Heart left ventricle (tissue), 16 donors: ENCODE data around the gene ACOT13. TPM values are rescaled to one million over a fixed set of nuclear protein-coding genes. Genes with fewer than 3 reads are reported as not detected.
"Not testable (repeated sequence)": the region's sequence is repeated elsewhere in the genome, so short reads cannot be mapped to it uniquely, and the experiment has no call there.

Experiments
- ATAC-seq, 4 donors: fragments of 200-7000 bp; cut with Tn5 transposase; one replicate each; pipeline ENCODE4 v1.9.1; 2020 to 2022; ENCODE audit warnings: moderate library complexity in 4 of 4, mild to moderate bottlenecking in 3 of 4, moderate number of reproducible peaks in 1 of 4
- DNase-seq, 5 donors: peaks; one replicate each; pipeline ENCODE4 v3.0.0-alpha.2; 2020
- H3K27ac ChIP-seq, 12 donors: fragments of 200-600 bp; sonication (generic) in 4 of 12; one replicate each; pipeline versions ENCODE4 v1.5.0 to v1.8.0; 2016 to 2022; ENCODE audit warnings: mild to moderate bottlenecking in 2 of 12
- H3K27me3 ChIP-seq, 9 donors: fragments of 200-600 bp; sonication (generic) in 2 of 9; one replicate each; pipeline versions ENCODE4 v1.5.1 to v1.8.0; 2016 to 2022; ENCODE audit warnings: mild to moderate bottlenecking in 3 of 9
- H3K36me3 ChIP-seq, 9 donors: fragments of 200-600 bp; sonication (generic) in 2 of 9; one replicate each; pipeline versions ENCODE4 v1.5.0 to v1.8.0; 2018 to 2022; ENCODE audit warnings: mild to moderate bottlenecking in 2 of 9
- H3K4me1 ChIP-seq, 12 donors: fragments of 200-600 bp; sonication (generic) in 4 of 12; one replicate each; pipeline versions ENCODE4 v1.5.0 to v1.8.0; 2016 to 2022; ENCODE audit warnings: mild to moderate bottlenecking in 3 of 12
- H3K4me3 ChIP-seq, 12 donors: fragments of 200-600 bp; sonication (generic) in 4 of 12; one replicate each; pipeline versions ENCODE4 v1.5.0 to v1.8.0; 2017 to 2022; ENCODE audit warnings: mild to moderate bottlenecking in 9 of 12, moderate library complexity in 4 of 12
- H3K9me3 ChIP-seq, 12 donors: fragments of 200-600 bp; sonication (generic) in 4 of 12; one replicate each; pipeline versions ENCODE4 v1.5.0 to v1.8.0; 2016 to 2022; ENCODE audit warnings: mild to moderate bottlenecking in 1 of 12
- POLR2A ChIP-seq, 2 donors: fragments of 450-650 bp; IDR thresholded peaks; one replicate each; pipeline ENCODE4 v1.6.1; 2017; ENCODE audit warnings: antibody characterized with exemption in 2 of 2, mild to moderate bottlenecking in 2 of 2, moderate library complexity in 2 of 2
- WGBS, 4 donors: extraction: QIAGEN DNeasy Blood & Tissue Kit in 2 of 4; methylation state at CpG; one replicate each; pipeline versions ENCODE4 v1.1.5 to v1.1.7; 2013 to 2018; 5-methylcytosine and 5-hydroxymethylcytosine counted together
- intact Hi-C, 10 donors: fragments of 100-400 bp; cut with DNase I; formaldehyde crosslinking; loops; one replicate each; pipeline versions ENCODE4 v1.11.1 to v1.14.2; 2022
- polyA plus RNA-seq, 2 donors: library from polyadenylated mRNA; stranded (reverse); fragments of 200-250 nt; gene quantifications; one replicate each; pipeline ENCODE4 v1.2.3, GENCODE V29; 2013
- total RNA-seq, 9 donors: library from RNA; depleted of rRNA in 2 of 9; stranded (reverse); fragments of >200 nt in 2 of 9; fragmentation: NEBNext Ultra II Directional in 3 of 9; extraction: Animal tissue kit (Norgen Biotek cat#: 25700) in 3 of 9; gene quantifications; one replicate each; pipeline versions ENCODE4 v1.1.0 to v1.2.4, GENCODE V29; 2016 to 2023
- TF ChIP-seq, protein P1 (sequence below), 12 donors: fragments of 200-600 bp; sonication (generic) in 4 of 12; IDR thresholded peaks; one replicate each; pipeline versions ENCODE4 v1.5.0 to v1.8.0; 2018 to 2022; ENCODE audit warnings: antibody characterized with exemption in 12 of 12, mild to moderate bottlenecking in 5 of 12
- donor health status: ischemic (EF 13 %, LVEDD 7.1; RV severe dilation, severe dysfunction).
- donor health status: healthy with polysubstance abuse.
- donor health status: DM: no; HTN: yes; CAD: no.
- donor health status: DM: no; HTN: no; CAD: no.
- donor health status: ischemic (EF 25% LVEDD 6.9; RV normal size, moderate dysfunction).
- donor health status: ischemic (EF 25% LVEDD 5.7; RV mildly dilated, moderate dysfunction).
- donor health status: healthy.
- donor health status: DM: yes; HTN: yes; CAD: no.
- donor health status: ischemic (EF 35%, LVEDD 5.7; RV mildly dilated, moderate dysfunction).
- donor health status: nonischemic (EF 11% LVEDD 7.7; RV severe dilation, severe dysfunction).
- donor health status: DM: yes; HTN: yes; CAD: no.
- donor health status: PGD.
- donor health status: ischemic (EF 29% LVEDD 5.4; RV normal size, mild dysfunction).
- donor health status: nonischemic (EF 23%, LVEDD 6.1; RV moderate dilation, normal function).

The ACOT13 gene
- total and polyA plus RNA-seq, 11 donors = 21.6 to 160 (median 55.3) TPM

DNA sequence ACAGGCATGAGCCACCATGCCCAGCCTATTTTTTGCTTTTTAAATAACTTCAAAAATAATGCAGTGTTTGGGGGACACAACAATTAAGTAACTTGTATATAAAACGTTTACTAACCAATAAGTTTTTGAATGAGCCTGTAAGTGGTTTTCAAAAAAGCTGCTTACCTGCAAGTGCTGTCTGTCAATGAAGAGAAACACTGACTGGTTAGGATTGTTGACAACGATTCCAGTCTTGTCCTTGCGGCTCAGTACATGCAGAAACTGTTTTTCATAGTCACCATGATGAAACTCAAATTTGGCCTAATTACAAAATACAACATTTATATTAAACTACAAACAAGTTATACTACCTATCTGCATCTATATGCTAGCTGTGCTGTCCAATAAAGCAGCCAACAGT lies 41.7 kb downstream of the ACOT13 start:
- DNase-seq (no peak), ATAC-seq (no peak)
- Histone ChIP-seq H3K4me3 (no peak overlapping the region), H3K27me3 (no peaks in the 10 kb centered on the region), H3K4me1 (peaks cover 0 to 29% (median 16%) of the 10 kb centered on the region in 12 donors), H3K9me3 (no peaks in the 10 kb centered on the region), H3K27ac (no peak overlapping the region), H3K36me3 (peaks cover 2 to 100% (median 99%) of the 10 kb centered on the region in 9 donors)
- intact Hi-C loops = loop anchor here in 2 of 10 donors (10.0 kb wide), 1 partner anchor 284 kb away; no protein-coding TSS in a partner anchor
- TF ChIP-seq POLR2A (IDR thresholded peaks at IDR 0.05) = no peak
- TF ChIP-seq, protein P1, sequence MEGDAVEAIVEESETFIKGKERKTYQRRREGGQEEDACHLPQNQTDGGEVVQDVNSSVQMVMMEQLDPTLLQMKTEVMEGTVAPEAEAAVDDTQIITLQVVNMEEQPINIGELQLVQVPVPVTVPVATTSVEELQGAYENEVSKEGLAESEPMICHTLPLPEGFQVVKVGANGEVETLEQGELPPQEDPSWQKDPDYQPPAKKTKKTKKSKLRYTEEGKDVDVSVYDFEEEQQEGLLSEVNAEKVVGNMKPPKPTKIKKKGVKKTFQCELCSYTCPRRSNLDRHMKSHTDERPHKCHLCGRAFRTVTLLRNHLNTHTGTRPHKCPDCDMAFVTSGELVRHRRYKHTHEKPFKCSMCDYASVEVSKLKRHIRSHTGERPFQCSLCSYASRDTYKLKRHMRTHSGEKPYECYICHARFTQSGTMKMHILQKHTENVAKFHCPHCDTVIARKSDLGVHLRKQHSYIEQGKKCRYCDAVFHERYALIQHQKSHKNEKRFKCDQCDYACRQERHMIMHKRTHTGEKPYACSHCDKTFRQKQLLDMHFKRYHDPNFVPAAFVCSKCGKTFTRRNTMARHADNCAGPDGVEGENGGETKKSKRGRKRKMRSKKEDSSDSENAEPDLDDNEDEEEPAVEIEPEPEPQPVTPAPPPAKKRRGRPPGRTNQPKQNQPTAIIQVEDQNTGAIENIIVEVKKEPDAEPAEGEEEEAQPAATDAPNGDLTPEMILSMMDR (IDR thresholded peaks at IDR 0.05) = no peak
- 78 to 83% (median 79%) methylated on average over 3 of the region's 3 CpGs for WGBS, 4 donors

DNA sequence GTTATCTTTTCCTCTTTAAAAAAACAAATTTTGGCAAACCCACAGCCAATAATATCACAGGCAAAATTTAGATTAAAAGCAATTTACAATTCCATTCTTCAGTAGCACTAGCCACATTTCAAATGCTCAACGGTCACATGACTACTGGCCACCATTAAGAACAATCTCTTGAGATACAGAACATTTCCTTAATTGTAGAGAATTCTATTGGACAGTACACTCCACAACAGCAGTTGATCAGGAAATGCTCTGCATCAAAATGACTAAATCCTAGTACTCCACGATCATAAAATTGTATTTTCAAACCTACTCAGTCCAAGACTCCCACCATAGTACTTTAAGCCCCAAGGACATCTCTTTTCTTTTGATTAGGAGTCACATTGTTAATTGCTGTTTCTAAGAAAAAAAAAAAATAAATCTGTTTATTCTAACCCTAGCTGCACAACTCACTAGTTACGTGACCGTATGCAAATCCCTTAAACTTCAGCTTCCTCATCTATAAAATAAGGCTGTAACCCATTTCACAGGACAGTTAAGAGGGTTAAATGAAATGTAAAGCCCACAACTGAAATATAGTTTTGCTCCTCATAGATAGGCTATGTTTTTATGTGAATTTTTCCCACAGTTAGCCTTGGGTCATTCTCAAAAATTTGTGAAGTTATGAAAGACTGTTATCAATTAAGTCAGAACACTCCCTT lies 42.3 kb downstream of the ACOT13 start:
- H3K4me3 ChIP-seq = no peak overlapping the region
- peaks cover 0 to 34% (median 20%) of the 10 kb centered on the region in 12 donors for H3K4me1 ChIP-seq
- H3K27me3 ChIP-seq = no peaks in the 10 kb centered on the region
- 85 to 90% (median 88%) methylated on average over 4 of the region's 4 CpGs for WGBS, 4 donors
- H3K27ac ChIP-seq = no peak overlapping the region
- ATAC-seq (no peak), DNase-seq (no peak)
- TF ChIP-seq, protein P1 (IDR thresholded peaks at IDR 0.05) = no peak
- intact Hi-C loops = loop anchor here in 2 of 10 donors (10.0 kb wide), 1 partner anchor 284 kb away; no protein-coding TSS in a partner anchor
- H3K36me3 ChIP-seq = peaks cover 2 to 100% (median 100%) of the 10 kb centered on the region in 9 donors
- H3K9me3 ChIP-seq = no peaks in the 10 kb centered on the region

DNA sequence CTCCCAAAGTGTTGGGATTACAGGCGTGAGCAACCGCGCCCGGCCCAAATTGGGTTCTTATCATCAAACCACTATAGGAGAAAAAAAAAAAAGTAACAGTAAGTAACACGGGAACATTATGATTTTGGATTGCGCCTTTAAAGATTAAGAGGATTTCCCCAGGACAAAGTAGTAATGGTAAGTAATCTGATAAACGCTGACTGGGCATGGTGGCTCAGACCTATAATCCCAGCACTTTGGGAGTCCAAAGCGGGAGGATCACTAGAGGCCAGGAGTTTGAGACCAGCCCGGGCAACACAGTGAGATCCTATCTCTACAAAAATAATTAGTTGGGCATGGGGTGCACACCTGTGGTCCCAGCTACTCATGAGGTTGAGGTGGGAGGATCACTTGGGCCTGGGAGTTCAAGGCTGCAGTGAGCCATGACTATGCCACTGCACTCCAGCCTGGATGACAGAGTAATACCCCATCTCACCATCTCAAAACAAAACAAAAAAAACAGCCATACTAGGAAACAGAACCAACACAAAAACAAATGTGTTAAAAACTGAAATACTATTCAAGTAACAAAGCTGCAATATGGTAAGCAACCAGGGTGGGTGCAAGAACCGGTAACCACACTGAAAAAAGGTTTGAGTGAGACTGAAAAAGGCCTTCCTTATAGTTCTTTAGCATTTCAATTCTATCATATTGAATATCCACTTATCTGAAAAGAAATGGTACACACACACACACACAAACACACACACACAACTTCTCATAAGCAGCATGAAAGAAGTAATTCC lies 43.8 kb downstream of the ACOT13 start:
- WGBS, 4 donors = 93% methylated on average over 10 of the region's 10 CpGs
- H3K36me3 ChIP-seq = peaks cover 2 to 100% (median 100%) of the 10 kb centered on the region in 9 donors
- DNase-seq (no peak), ATAC-seq (peak in 1 of 4 donors; percentile 16)
- intact Hi-C loops = loop anchor here in 1 of 10 donors (5.0 kb wide), 1 partner anchor 278 kb away; no protein-coding TSS in a partner anchor
- no peaks in the 10 kb centered on the region for H3K9me3 ChIP-seq
- H3K27ac ChIP-seq = no peak overlapping the region
- peaks cover 3 to 50% (median 35%) of the 10 kb centered on the region in 12 donors for H3K4me1 ChIP-seq
- TF ChIP-seq, protein P1 (IDR thresholded peaks at IDR 0.05) = no peak
- H3K27me3 ChIP-seq = no peaks in the 10 kb centered on the region
- H3K4me3 ChIP-seq = no peak overlapping the region

DNA sequence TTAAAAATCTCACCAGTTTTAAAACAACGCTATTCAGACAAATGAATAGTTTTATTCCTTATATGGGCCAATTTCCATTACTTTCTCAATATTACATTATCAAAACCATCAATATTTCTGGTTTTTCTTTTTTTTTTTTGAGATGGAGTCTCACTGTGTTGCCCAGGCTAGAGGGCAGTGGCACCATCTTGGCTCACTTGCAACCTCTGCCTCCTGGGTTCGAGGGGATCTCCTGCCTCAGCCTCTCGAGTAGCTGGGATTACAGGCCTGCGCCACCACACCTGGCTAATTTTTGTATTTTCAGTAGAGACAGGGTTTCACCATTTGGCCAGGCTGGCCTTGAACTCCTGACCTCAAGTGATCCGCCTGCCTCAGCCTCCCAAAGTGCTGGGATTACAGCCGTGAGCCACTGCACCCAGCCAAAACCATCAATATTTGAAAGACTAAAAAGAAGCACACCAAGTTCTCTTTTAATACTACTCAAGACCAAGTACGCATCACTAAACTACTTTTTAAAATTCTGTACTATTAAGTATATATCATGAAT lies 49.8 kb downstream of the ACOT13 start:
- intact Hi-C loops = loop anchor here in 3 of 10 donors (1.0 to 5.0 kb wide), 2 partner anchors 9 to 49 kb away; partner anchors contain the start of genes ACOT13 (in 3 of the 3) and TDP2 (in 3 of the 3)
- H3K4me1 ChIP-seq = peaks cover 3 to 77% (median 63%) of the 10 kb centered on the region in 12 donors

More for the DNA sequence above, 49.8 kb downstream of the ACOT13 start:
- not testable (repeated sequence) for DNase-seq, H3K27me3 ChIP-seq, ATAC-seq, H3K9me3 ChIP-seq
- 80 to 93% (median 87%) methylated on average over 7 of the region's 7 CpGs for WGBS, 4 donors
- peak overlapping the region in 10 of 12 donors; percentile 91 to 97 (median 94) for H3K4me3 ChIP-seq
- H3K36me3 ChIP-seq = peaks cover 0 to 77% (median 47%) of the 10 kb centered on the region in 9 donors
- H3K27ac ChIP-seq = peak overlapping the region in 1 of 12 donors; percentile 100
